Ovary (tissue), 3 donors: ENCODE results near the gene SDF4.

ENCODE experiments used
- CTCF ChIP-seq, 3 donors: fragments of 450-650 bp in 2 of 3; fragments of 200-600 bp in 1 of 3; IDR thresholded peaks; one replicate each; pipeline versions ENCODE4 v1.5.1 to v1.8.0; 2016 to 2022; ENCODE audit warnings: antibody characterized with exemption in 3 of 3, mild to moderate bottlenecking in 1 of 3
- POLR2A ChIP-seq: fragments of 450-650 bp; IDR thresholded peaks from one replicate; pipeline ENCODE4 v1.6.1; 2017; ENCODE audit warnings: antibody characterized with exemption, mild to moderate bottlenecking, moderate library complexity
- donor health status: DM: no; HTN: no; CAD: no.

GRCh38 chr1:1175221-1176062 is 56.4 kb downstream of the SDF4 start:
- no peak for TF ChIP-seq CTCF (IDR thresholded peaks at IDR 0.05)
- no peak for TF ChIP-seq POLR2A
